Embryonic facial prominence (tissue), 1 donor: Measurements from ENCODE around the gene ADAM11.

Experiments
- DNase-seq: peaks from one replicate; pipeline ENCODE4 v3.0.0-alpha.2; 2016; ENCODE audit errors: extremely low spot score

Gene ADAM11

GRCh38 chr17:44757045-44757917, 1.5 kb upstream of the ADAM11 start:
- DNase-seq: no peak

GRCh38 chr17:44757918-44758413, 822 bp upstream of the ADAM11 start:
- no peak for DNase-seq

- no peak for DNase-seq
These were observed 513 bp downstream of the ADAM11 start for GRCh38 chr17:44759086-44759915.

GRCh38 chr17:44759916-44760243, 1.1 kb downstream of the ADAM11 start:
- no peak for DNase-seq

GRCh38 chr17:44760474-44761308, 1.9 kb downstream of the ADAM11 start:
- DNase-seq: no peak

GRCh38 chr17:44761932-44762810, 3.4 kb downstream of the ADAM11 start:
- DNase-seq: no peak

- DNase-seq: no peak
These were observed 4.4 kb downstream of the ADAM11 start for GRCh38 chr17:44763170-44763569.

GRCh38 chr17:44765965-44766364, 7.2 kb downstream of the ADAM11 start:
- DNase-seq: no peak

GRCh38 chr17:44766409-44767038, 7.7 kb downstream of the ADAM11 start:
- no peak for DNase-seq

- DNase-seq: no peak
These were observed 8.7 kb downstream of the ADAM11 start for GRCh38 chr17:44767493-44767892.

- no peak for DNase-seq
These were observed 9.8 kb downstream of the ADAM11 start for GRCh38 chr17:44768505-44769142.

- no peak for DNase-seq
These were observed 10.4 kb downstream of the ADAM11 start for GRCh38 chr17:44769230-44769629.

- DNase-seq: no peak
These were observed 10.9 kb downstream of the ADAM11 start for GRCh38 chr17:44769647-44770084.

- no peak for DNase-seq
These were observed 11.6 kb downstream of the ADAM11 start for GRCh38 chr17:44770166-44770925.

GRCh38 chr17:44772308-44773045, 13.7 kb downstream of the ADAM11 start:
- no peak for DNase-seq

- DNase-seq: no peak
These were observed 14.4 kb downstream of the ADAM11 start for GRCh38 chr17:44773140-44773539.

GRCh38 chr17:44774271-44775135, 15.7 kb downstream of the ADAM11 start:
- peak; percentile 57 for DNase-seq
